Sigmoid colon (tissue), 7 donors: ENCODE measurements around the gene RHEB. TPM values are rescaled to one million over a fixed set of nuclear protein-coding genes. Genes with fewer than 3 reads are reported as not detected.
A peak's percentile ranks its signal among the peaks of the same experiment; 100 is the strongest.

Experiments used
- DNase-seq: peaks from one replicate; pipeline ENCODE4 v3.0.0-alpha.2; 2019
- H3K27ac ChIP-seq, 4 donors: fragments of 200-600 bp; sonication (generic); one replicate each; pipeline ENCODE4 v1.5.1; 2016 to 2019; ENCODE audit warnings: mild to moderate bottlenecking in 1 of 4
- H3K27me3 ChIP-seq, 3 donors: fragments of 200-600 bp; sonication (generic); one replicate each; pipeline ENCODE4 v1.5.1; 2019; ENCODE audit warnings: mild to moderate bottlenecking in 1 of 3
- H3K36me3 ChIP-seq, 4 donors: fragments of 200-600 bp; sonication (generic); one replicate each; pipeline ENCODE4 v1.5.1; 2016 to 2019
- H3K4me1 ChIP-seq, 4 donors: fragments of 200-600 bp; sonication (generic); one replicate each; pipeline ENCODE4 v1.5.1; 2017 to 2019
- H3K4me3 ChIP-seq, 4 donors: fragments of 200-600 bp; sonication (generic); one replicate each; pipeline ENCODE4 v1.5.1; 2017 to 2019; ENCODE audit warnings: mild to moderate bottlenecking in 2 of 4, moderate library complexity in 1 of 4
- H3K9me3 ChIP-seq, 4 donors: fragments of 200-600 bp in 3 of 4; sonication (generic) in 3 of 4; one replicate each; pipeline versions ENCODE4 v1.5.1 to v1.6.1; 2013 to 2019
- EP300 ChIP-seq, 4 donors: sonication (generic); formaldehyde crosslinking; IDR thresholded peaks; one replicate each; pipeline ENCODE4 v1.6.1; 2017; ENCODE audit warnings: antibody characterized with exemption in 4 of 4
- POLR2A ChIP-seq, 2 donors: fragments of 450-650 bp; IDR thresholded peaks; one replicate each; pipeline ENCODE4 v1.6.1; 2016; ENCODE audit warnings: antibody characterized with exemption in 2 of 2, mild to moderate bottlenecking in 2 of 2, moderate library complexity in 2 of 2
- POLR2AphosphoS5 ChIP-seq, 4 donors: sonication (generic); formaldehyde crosslinking; IDR thresholded peaks; one replicate each; pipeline ENCODE4 v1.6.1; 2017; ENCODE audit warnings: antibody characterized with exemption in 4 of 4
- WGBS, 2 donors: extraction: QIAGEN DNeasy Blood & Tissue Kit; methylation state at CpG; one replicate each; pipeline ENCODE4 v1.1.7; 2013; 5-methylcytosine and 5-hydroxymethylcytosine counted together
- intact Hi-C: fragments of 100-400 bp; cut with DNase I; formaldehyde crosslinking; loops from one replicate; pipeline ENCODE4 v1.15.1; 2023
- polyA plus RNA-seq, 3 donors: library from polyadenylated mRNA; stranded (reverse); fragments of 200-250 nt; gene quantifications; one replicate each; pipeline ENCODE4 v1.2.3, GENCODE V29; 2013
- small RNA-seq, 3 donors: library from RNA; depleted of rRNA; stranded (forward); fragments of <200 nt; gene quantifications; one replicate each; pipeline ENCODE3, GENCODE V24; 2016
- total RNA-seq, 4 donors: library from RNA; depleted of rRNA; stranded (reverse); fragments of >200 nt; gene quantifications; one replicate each; pipeline ENCODE4 v1.1.0, GENCODE V29; 2016
- TF ChIP-seq, protein P1 (sequence below), 4 experiments: fragments of 450-650 bp in 3 of 4; fragments of 200-600 bp in 1 of 4; IDR thresholded peaks; one replicate each; pipeline ENCODE4 v1.5.1; 2016 to 2019; ENCODE audit warnings: antibody characterized with exemption in 4 of 4, mild to moderate bottlenecking in 3 of 4, moderate library complexity in 2 of 4
- donor health status: healthy with polysubstance abuse.
- donor health status: Bipolar disorder and iron deficiency.
- donor health status: healthy.

Gene RHEB
- total and polyA plus RNA-seq, 7 donors: 48.3 to 162 (median 121) TPM

DNA sequence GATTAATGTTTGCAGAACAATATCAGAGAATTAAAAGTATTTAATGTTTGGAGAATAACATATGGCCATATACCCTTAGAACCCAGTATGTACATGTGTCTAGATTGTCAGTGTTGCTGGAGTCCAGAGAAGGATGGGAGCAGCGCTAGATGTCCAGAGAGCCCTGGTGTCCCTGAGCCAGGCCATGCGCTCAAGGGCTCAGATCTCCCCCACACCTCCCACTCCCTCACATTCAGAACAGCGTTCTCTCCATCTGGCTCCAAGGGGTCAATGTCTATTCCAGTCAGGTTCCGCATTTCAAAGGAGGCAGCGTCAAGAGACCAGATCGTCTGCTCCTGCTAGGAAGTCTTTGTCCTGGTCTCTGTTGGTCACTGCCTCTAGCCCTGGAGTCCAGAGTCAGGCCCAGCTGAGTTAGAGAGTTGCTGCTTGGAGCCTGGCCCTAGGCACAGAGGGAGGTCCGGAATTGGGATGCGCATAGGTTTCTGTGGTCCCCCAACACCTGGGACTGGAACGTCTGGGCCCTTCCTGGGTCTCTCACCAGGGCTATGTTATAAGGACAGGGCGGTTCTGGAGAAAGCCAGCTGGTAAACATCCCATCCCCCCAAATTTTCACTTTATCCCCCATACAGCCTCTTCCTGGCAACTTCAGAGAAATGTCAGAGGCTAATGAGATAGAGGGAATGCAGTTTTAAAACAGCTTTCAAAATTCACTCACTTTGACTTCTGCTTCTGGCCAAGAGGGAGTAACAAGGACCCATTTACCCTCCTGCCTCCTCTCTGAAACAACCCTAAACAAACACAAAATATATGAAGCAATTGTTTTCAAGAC is 103.4 kb downstream of the RHEB start:
- WGBS, 2 donors: 72 to 79% methylated on average over 10 of the region's 10 CpGs
- H3K9me3 ChIP-seq: peaks cover 0 to 3% (median 2%) of the 10 kb centered on the region in 4 donors
- TF ChIP-seq POLR2AphosphoS5 (IDR thresholded peaks at IDR 0.05) (no peak), EP300 (IDR thresholded peaks at IDR 0.05) (no peak), POLR2A (IDR thresholded peaks at IDR 0.05) (no peak)
- TF ChIP-seq, protein P1, sequence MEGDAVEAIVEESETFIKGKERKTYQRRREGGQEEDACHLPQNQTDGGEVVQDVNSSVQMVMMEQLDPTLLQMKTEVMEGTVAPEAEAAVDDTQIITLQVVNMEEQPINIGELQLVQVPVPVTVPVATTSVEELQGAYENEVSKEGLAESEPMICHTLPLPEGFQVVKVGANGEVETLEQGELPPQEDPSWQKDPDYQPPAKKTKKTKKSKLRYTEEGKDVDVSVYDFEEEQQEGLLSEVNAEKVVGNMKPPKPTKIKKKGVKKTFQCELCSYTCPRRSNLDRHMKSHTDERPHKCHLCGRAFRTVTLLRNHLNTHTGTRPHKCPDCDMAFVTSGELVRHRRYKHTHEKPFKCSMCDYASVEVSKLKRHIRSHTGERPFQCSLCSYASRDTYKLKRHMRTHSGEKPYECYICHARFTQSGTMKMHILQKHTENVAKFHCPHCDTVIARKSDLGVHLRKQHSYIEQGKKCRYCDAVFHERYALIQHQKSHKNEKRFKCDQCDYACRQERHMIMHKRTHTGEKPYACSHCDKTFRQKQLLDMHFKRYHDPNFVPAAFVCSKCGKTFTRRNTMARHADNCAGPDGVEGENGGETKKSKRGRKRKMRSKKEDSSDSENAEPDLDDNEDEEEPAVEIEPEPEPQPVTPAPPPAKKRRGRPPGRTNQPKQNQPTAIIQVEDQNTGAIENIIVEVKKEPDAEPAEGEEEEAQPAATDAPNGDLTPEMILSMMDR (IDR thresholded peaks at IDR 0.05): no peak
- intact Hi-C loops: no loop called here
- no peaks in the 10 kb centered on the region for H3K4me1 ChIP-seq
- H3K27me3 ChIP-seq: peaks cover 0 to 18% (median 0%) of the 10 kb centered on the region in 3 donors
- H3K27ac ChIP-seq: no peak overlapping the region
- H3K36me3 ChIP-seq: no peaks in the 10 kb centered on the region
- peak; percentile 58 for DNase-seq
- no peak overlapping the region for H3K4me3 ChIP-seq

Small RNAs within 50 kb of the gene (small RNA-seq; reads per million reads assigned to genes)
- gene MIR3907 (0 reads per million in 3 donors), gene RN7SL76P (0 reads per million in 3 donors)

Other genes with a start within 250 kb of the RHEB start
- 10 to 100 TPM; 49.8 to 73.8 (median 64.5) TPM for gene NUB1, start 178.1 kb downstream of the RHEB start, total RNA-seq
- gene NUB1, start 178.1 kb downstream of the RHEB start, polyA plus RNA-seq: 10 to 100 TPM; 36.6 to 50.1 (median 43.2) TPM
- 10 to 100 TPM; 14.4 to 23.8 (median 16.9) TPM for gene WDR86, start 109.9 kb downstream of the RHEB start, total RNA-seq
- gene WDR86, start 109.9 kb downstream of the RHEB start, polyA plus RNA-seq: 1 to 10 TPM in 2 of 3 donors, under 1 TPM in 1; 0.46 to 4.2 (median 2.1) TPM
- gene CRYGN, start 79.8 kb downstream of the RHEB start, total RNA-seq: 1 to 10 TPM in 2 of 4 donors, not detected in 2; 1.4 to 1.8 TPM
- gene CRYGN, start 79.8 kb downstream of the RHEB start, polyA plus RNA-seq: under 1 TPM in 2 of 3 donors, not detected in 1; 0.17 to 0.60 TPM